SJCRH30 (cell line): ENCODE results near the gene OR51B2. TPM values are rescaled to one million over a fixed set of nuclear protein-coding genes. Genes with fewer than 3 reads are reported as not detected.

Source experiments
- DNase-seq, 2 experiments: peaks; one replicate each; pipeline ENCODE4 v3.0.0-alpha.2; 2015 to 2020
- H3K27ac ChIP-seq: fragments of 250-450 bp; sonication (Bioruptor Pico); 2 replicates; pipeline ENCODE4 v1.5.1; 2020; ENCODE audit warnings: mild to moderate bottlenecking, moderate library complexity
- H3K27me3 ChIP-seq: fragments of 250-450 bp; sonication (Bioruptor Pico); 2 replicates; pipeline ENCODE4 v1.5.1; 2020; ENCODE audit warnings: mild to moderate bottlenecking, moderate library complexity
- H3K36me3 ChIP-seq: fragments of 250-450 bp; sonication (Bioruptor Pico); 2 replicates; pipeline ENCODE4 v1.5.1; 2020; ENCODE audit warnings: mild to moderate bottlenecking, moderate library complexity
- H3K4me1 ChIP-seq: fragments of 250-450 bp; sonication (Bioruptor Pico); 2 replicates; pipeline ENCODE4 v1.5.1; 2020; ENCODE audit warnings: mild to moderate bottlenecking, moderate library complexity
- H3K4me3 ChIP-seq: fragments of 250-450 bp; sonication (Bioruptor Pico); 2 replicates; pipeline ENCODE4 v1.5.1; 2020; ENCODE audit warnings: mild to moderate bottlenecking, moderate library complexity
- H3K9me3 ChIP-seq: fragments of 250-450 bp; sonication (Bioruptor Pico); replicated peaks from 2 replicates; pipeline ENCODE4 v1.5.1; 2020; ENCODE audit warnings: mild to moderate bottlenecking, moderate library complexity
- total RNA-seq: library from RNA; depleted of rRNA; stranded (reverse); fragments of >200 nt; shearing (Covaris generic); gene quantifications from 2 replicates; pipeline ENCODE4 v1.2.3, GENCODE V29; 2014; rRNA removed

OR51B2 gene
- total RNA-seq, 1 experiment from 2014 or later: not detected

- H3K9me3 ChIP-seq: no peaks in the 10 kb centered on the region
- H3K4me1 ChIP-seq: no peaks in the 10 kb centered on the region
- no peak overlapping the region for H3K4me3 ChIP-seq
- H3K27ac ChIP-seq: no peak overlapping the region
- DNase-seq: no peak
- no peaks in the 10 kb centered on the region for H3K36me3 ChIP-seq
- H3K27me3 ChIP-seq: no peaks in the 10 kb centered on the region
Observed at GRCh38 chr11:5282628-5283027, 41.5 kb downstream of the OR51B2 start.

GRCh38 chr11:5281596-5281995 is 42.5 kb downstream of the OR51B2 start:
- H3K9me3 ChIP-seq: no peaks in the 10 kb centered on the region
- H3K4me3 ChIP-seq: no peak overlapping the region
- DNase-seq: no peak
- H3K36me3 ChIP-seq: no peaks in the 10 kb centered on the region
- H3K27ac ChIP-seq: no peak overlapping the region
- no peaks in the 10 kb centered on the region for H3K27me3 ChIP-seq
- no peaks in the 10 kb centered on the region for H3K4me1 ChIP-seq

GRCh38 chr11:5280582-5281102 is 43.5 kb downstream of the OR51B2 start:
- peak; percentile 56 for DNase-seq
- H3K27ac ChIP-seq: no peak overlapping the region
- H3K4me3 ChIP-seq: no peak overlapping the region
- no peaks in the 10 kb centered on the region for H3K36me3 ChIP-seq
- no peaks in the 10 kb centered on the region for H3K9me3 ChIP-seq
- no peaks in the 10 kb centered on the region for H3K27me3 ChIP-seq
- H3K4me1 ChIP-seq: no peaks in the 10 kb centered on the region

- no peaks in the 10 kb centered on the region for H3K27me3 ChIP-seq
- H3K9me3 ChIP-seq: no peaks in the 10 kb centered on the region
- no peak for DNase-seq
- H3K36me3 ChIP-seq: no peaks in the 10 kb centered on the region
- H3K4me3 ChIP-seq: no peak overlapping the region
- H3K27ac ChIP-seq: no peak overlapping the region
- H3K4me1 ChIP-seq: no peaks in the 10 kb centered on the region
Observed at GRCh38 chr11:5279471-5280090, 44.5 kb downstream of the OR51B2 start.

DNA sequence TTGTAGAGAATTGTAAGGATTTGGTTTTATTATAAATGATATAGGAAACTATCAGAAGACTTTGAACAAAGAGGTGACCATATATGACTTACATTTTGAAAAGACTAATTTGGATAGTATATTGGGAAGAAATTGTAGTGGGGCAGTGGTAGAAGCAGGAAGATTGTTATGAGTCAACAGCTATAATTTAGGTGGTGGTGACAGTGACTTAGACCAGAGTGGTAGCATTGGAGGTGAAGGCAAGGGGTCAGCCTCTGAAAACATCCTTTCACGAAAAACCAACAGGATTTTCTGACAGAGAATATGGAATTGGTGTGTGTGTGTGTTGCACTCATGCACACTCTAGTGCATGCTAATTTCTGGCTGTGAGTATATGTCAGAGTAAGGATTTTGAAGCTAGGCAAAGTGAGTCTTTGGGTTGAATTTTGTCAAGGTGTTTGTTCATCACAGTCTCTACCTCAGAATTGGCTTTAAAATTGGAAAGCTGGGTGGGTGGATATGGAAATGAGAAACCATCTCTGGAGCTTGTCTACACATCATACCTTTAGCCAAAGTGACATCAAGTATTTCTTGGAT is 46.2 kb downstream of the OR51B2 start:
- Histone ChIP-seq H3K27ac (no peak overlapping the region), H3K9me3 (no peaks in the 10 kb centered on the region), H3K36me3 (no peaks in the 10 kb centered on the region), H3K4me1 (no peaks in the 10 kb centered on the region), H3K27me3 (no peaks in the 10 kb centered on the region), H3K4me3 (no peak overlapping the region)
- DNase-seq: no peak

DNA sequence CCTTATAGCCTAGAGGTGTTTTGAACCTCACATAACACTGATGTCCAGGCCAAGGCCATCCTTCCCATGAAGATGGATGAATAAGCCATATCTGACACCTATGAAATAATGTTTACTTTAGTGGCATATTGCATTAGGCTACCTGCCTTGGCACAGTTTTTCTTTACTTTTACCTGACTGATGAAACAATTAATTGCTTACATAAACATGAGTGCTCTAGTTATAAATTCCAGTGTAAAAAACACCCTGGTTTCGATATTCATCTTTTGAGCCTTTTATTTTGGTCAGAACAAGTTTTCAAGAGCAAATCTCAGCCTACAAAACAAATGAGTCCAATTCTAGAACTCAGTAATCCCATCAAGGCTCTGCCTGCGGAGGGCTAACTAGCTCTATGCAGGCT is 47.4 kb downstream of the OR51B2 start:
- Histone ChIP-seq H3K4me1 (no peaks in the 10 kb centered on the region), H3K36me3 (no peaks in the 10 kb centered on the region), H3K4me3 (no peak overlapping the region), H3K27ac (no peak overlapping the region), H3K27me3 (no peaks in the 10 kb centered on the region), H3K9me3 (no peaks in the 10 kb centered on the region)
- no peak for DNase-seq

- no peaks in the 10 kb centered on the region for H3K27me3 ChIP-seq
- no peak for DNase-seq
- no peak overlapping the region for H3K4me3 ChIP-seq
- no peaks in the 10 kb centered on the region for H3K36me3 ChIP-seq
- no peak overlapping the region for H3K27ac ChIP-seq
- no peaks in the 10 kb centered on the region for H3K4me1 ChIP-seq
- H3K9me3 ChIP-seq: no peaks in the 10 kb centered on the region
Observed at GRCh38 chr11:5275369-5276110, 48.6 kb downstream of the OR51B2 start.

DNA sequence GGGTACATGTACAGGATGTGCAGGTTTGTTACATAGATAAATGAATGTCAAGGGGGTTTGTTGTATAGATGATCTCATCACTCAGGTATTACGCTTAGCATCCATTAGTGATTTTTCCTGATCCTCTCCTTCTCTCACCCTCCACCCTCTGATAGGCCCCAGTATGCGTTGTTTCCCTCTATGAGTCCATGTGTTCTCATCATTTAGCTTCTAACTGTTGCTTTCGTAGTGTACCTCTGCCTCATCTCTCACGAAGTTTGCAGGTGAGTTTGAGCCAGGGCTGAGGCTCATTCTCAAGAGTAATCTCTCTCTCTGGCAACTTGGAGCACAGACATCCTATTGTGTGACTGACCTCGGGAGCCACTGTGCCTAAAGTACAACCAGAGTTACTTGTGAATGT is 49.7 kb downstream of the OR51B2 start:
- DNase-seq: no peak
- no peaks in the 10 kb centered on the region for H3K9me3 ChIP-seq
- no peaks in the 10 kb centered on the region for H3K27me3 ChIP-seq
- H3K36me3 ChIP-seq: no peaks in the 10 kb centered on the region
- H3K4me3 ChIP-seq: no peak overlapping the region
- H3K27ac ChIP-seq: no peak overlapping the region
- H3K4me1 ChIP-seq: no peaks in the 10 kb centered on the region

Other genes with a start within 250 kb of the OR51B2 start
- not detected in 2 replicates for gene OR52A5, start 185.9 kb downstream of the OR51B2 start, total RNA-seq
- not detected in 2 replicates for gene OR52A1, start 169.5 kb downstream of the OR51B2 start, total RNA-seq
- gene OR51V1, start 123.6 kb downstream of the OR51B2 start, total RNA-seq: not detected in 2 replicates
- not detected in 2 replicates for gene HBB, start 97.2 kb downstream of the OR51B2 start, total RNA-seq
- gene HBD, start 89.8 kb downstream of the OR51B2 start, total RNA-seq: not detected in 2 replicates
- gene HBG1, start 74.4 kb downstream of the OR51B2 start, total RNA-seq: not detected in 2 replicates
- gene HBG2, start 69.5 kb downstream of the OR51B2 start, total RNA-seq: not detected in 2 replicates
- 0.26 TPM in 1 of 2 replicates, not detected in the other for gene HBE1, start 54.4 kb downstream of the OR51B2 start, total RNA-seq
- gene OR51B4, start 22.4 kb downstream of the OR51B2 start, total RNA-seq: not detected in 2 replicates
- 0.28 TPM in 1 of 2 replicates, not detected in the other for gene OR51B5, start 19.2 kb upstream of the OR51B2 start, total RNA-seq
- gene OR51B6, start 27.2 kb upstream of the OR51B2 start, total RNA-seq: not detected in 2 replicates
- gene OR51M1, start 59.5 kb upstream of the OR51B2 start, total RNA-seq: not detected in 2 replicates
- not detected in 2 replicates for gene OR51Q1, start 97.8 kb upstream of the OR51B2 start, total RNA-seq
- not detected in 2 replicates for gene OR51I1, start 117.2 kb upstream of the OR51B2 start, total RNA-seq
- not detected in 2 replicates for gene OR51I2, start 125.0 kb upstream of the OR51B2 start, total RNA-seq
- not detected in 2 replicates for gene OR52D1, start 164.4 kb upstream of the OR51B2 start, total RNA-seq
- gene UBQLN3, start 185.7 kb upstream of the OR51B2 start, total RNA-seq: not detected in 2 replicates
- gene UBQLNL, start 192.4 kb upstream of the OR51B2 start, total RNA-seq: not detected in 2 replicates
- gene OR52H1, start 224.2 kb upstream of the OR51B2 start, total RNA-seq: not detected in 2 replicates